HepG2 (cell line): ENCODE measurements around the gene PSMB4. TPM values are rescaled to one million over a fixed set of nuclear protein-coding genes. Genes with fewer than 3 reads are reported as not detected.

Source experiments
- ATAC-seq: fragments of 200-7000 bp; cut with Tn5 transposase; 3 replicates; pipeline ENCODE4 v1.9.1; 2020; ENCODE audit warnings: mild to moderate bottlenecking, moderate library complexity
- BruUV-seq: library from RNA; stranded (reverse); fragments of 400-500 nt; replicated peaks from 2 replicates; lab custom pipeline; 2021; lab: Mats Ljungman, UMichigan
- CTCF ChIA-PET: fragments of 300-600 bp; formaldehyde crosslinking; extraction: SDS; loops from one replicate; lab custom pipeline; 2021; ENCODE audit warnings: low total read pairs, inconsistent platforms, low intra/inter-chr PET ratio; lab: Yijun Ruan, JAX
- POLR2A ChIA-PET: fragments of 350-600 bp; sonication (Branson Sonifier 250); formaldehyde crosslinking; loops from one replicate; lab custom pipeline; 2020; ENCODE audit warnings: antibody characterized with exemption, inconsistent platforms; lab: Yijun Ruan, JAX
- DNase-seq: peaks from one replicate; pipeline ENCODE4 v3.0.0-alpha.2; 2015; ENCODE audit warnings: low spot score
- FAIRE-seq: peaks from 3 replicates; lab custom pipeline; 2011; peaks lifted over from hg19 to GRCh38; lab: Jason Lieb, UNC
- H2AFZ ChIP-seq: one replicate; pipeline ENCODE4 v1.6.1; 2011; ENCODE audit warnings: low read length, inconsistent platforms
- H3K27ac ChIP-seq: fragments of 300-600 bp; 3 replicates; pipeline ENCODE4 v1.8.0; 2011; ENCODE audit warnings: mixed run types, mild to moderate bottlenecking, mixed read lengths, low read length, inconsistent platforms; ENCODE audit not compliant: insufficient read depth; ENCODE audit errors: extremely low read length
- H3K27me3 ChIP-seq, 2 experiments: fragments of 200-600 bp in 1 of 2; 2 replicates in 1 of 2; 3 replicates in 1 of 2; pipeline versions ENCODE4 v1.6.0 to v1.8.0; 2011; ENCODE audit warnings: low read length in 2 of 2, mild to moderate bottlenecking in 2 of 2, moderate library complexity in 2 of 2, inconsistent platforms in 1 of 2; ENCODE audit not compliant: insufficient read depth in 2 of 2, control insufficient read depth in 1 of 2
- H3K36me3 ChIP-seq, 2 experiments: fragments of 200-600 bp in 1 of 2; replicated peaks in 1 of 2; 2 replicates in 1 of 2; 3 replicates in 1 of 2; pipeline versions ENCODE4 v1.5.1 to v1.8.0; 2011; ENCODE audit warnings: low read length in 2 of 2, inconsistent platforms in 1 of 2; ENCODE audit not compliant: insufficient read depth in 2 of 2, control insufficient read depth in 1 of 2
- H3K4me1 ChIP-seq: 2 replicates; pipeline ENCODE4 v1.5.1; 2012; ENCODE audit warnings: low read length, inconsistent platforms; ENCODE audit not compliant: insufficient read depth
- H3K4me2 ChIP-seq: 2 replicates; pipeline ENCODE4 v1.6.0; 2011; ENCODE audit warnings: low read depth, low read length, inconsistent platforms
- H3K4me3 ChIP-seq, 3 experiments: fragments of 200-600 bp in 1 of 3; sonication (generic), shearing (Covaris generic) in 1 of 3; replicated peaks in 1 of 3; 2 replicates each; pipeline ENCODE4 v1.5.1; 2011 to 2016; ENCODE audit warnings: low read length in 3 of 3, inconsistent platforms in 2 of 3, low read depth in 2 of 3, mild to moderate bottlenecking in 2 of 3, control low read depth in 1 of 3, mixed read lengths in 1 of 3; ENCODE audit not compliant: insufficient read depth in 1 of 3
- H3K79me2 ChIP-seq: one replicate; pipeline ENCODE4 v1.6.1; 2011; ENCODE audit warnings: low read length, inconsistent platforms; ENCODE audit not compliant: insufficient read depth
- H3K9ac ChIP-seq: 2 replicates; pipeline ENCODE4 v1.6.0; 2011; ENCODE audit warnings: mild to moderate bottlenecking, low read depth, low read length, inconsistent platforms; ENCODE audit not compliant: insufficient read depth
- H3K9me3 ChIP-seq: 2 replicates; pipeline ENCODE4 v1.5.1; 2012; ENCODE audit warnings: mild to moderate bottlenecking, low read length
- H4K20me1 ChIP-seq: 2 replicates; pipeline ENCODE4 v1.6.0; 2011; ENCODE audit warnings: inconsistent platforms, mild to moderate bottlenecking, low read length, moderate library complexity; ENCODE audit not compliant: insufficient read depth
- FOSL2 ChIP-seq: sonication (generic); formaldehyde crosslinking; IDR thresholded peaks from 2 replicates; pipeline ENCODE4 v1.4.0; 2020; ENCODE audit warnings: missing genetic modification reagents
- KLF13 ChIP-seq: sonication (generic); formaldehyde crosslinking; IDR thresholded peaks from 2 replicates; pipeline ENCODE4 v1.4.0; 2020; ENCODE audit warnings: mild to moderate bottlenecking, missing genetic modification reagents
- RAD21 ChIP-seq: fragments of 450-650 bp; formaldehyde crosslinking; IDR thresholded peaks from 2 replicates; pipeline ENCODE4 v1.5.0; 2020; ENCODE audit warnings: mild to moderate bottlenecking
- SNAPC2 ChIP-seq: sonication (generic); formaldehyde crosslinking; IDR thresholded peaks from 2 replicates; pipeline ENCODE4 v1.8.1; 2022; ENCODE audit warnings: mild to moderate bottlenecking, missing genetic modification reagents
- STAG1 ChIP-seq: sonication (generic); formaldehyde crosslinking; IDR thresholded peaks from 2 replicates; pipeline ENCODE4 v1.4.0; 2020; ENCODE audit warnings: missing genetic modification reagents
- XRCC5 ChIP-seq: fragments of 200-400 bp; formaldehyde crosslinking; optimal IDR thresholded peaks from 2 replicates; pipeline ENCODE3; 2017; ENCODE audit warnings: mild to moderate bottlenecking, low read length
- ZBTB44 ChIP-seq: sonication (generic); formaldehyde crosslinking; IDR thresholded peaks from 2 replicates; pipeline ENCODE4 v1.4.0; 2020; ENCODE audit warnings: missing genetic modification reagents
- ZNF263 ChIP-seq: sonication (generic); formaldehyde crosslinking; IDR thresholded peaks from 2 replicates; pipeline ENCODE4 v1.4.0; 2020; ENCODE audit warnings: missing genetic modification reagents
- ZNF652 ChIP-seq: IDR thresholded peaks from 2 replicates; pipeline ENCODE4 v1.6.1; 2016; ENCODE audit warnings: low read depth, borderline replicate concordance
- ZNF768 ChIP-seq: sonication (generic); formaldehyde crosslinking; IDR thresholded peaks from 2 replicates; pipeline ENCODE4 v1.4.0; 2020; ENCODE audit warnings: missing genetic modification reagents
- WGBS: methylation state at CpG from one replicate; pipeline ENCODE4 v1.1.6; 2017; ENCODE audit warnings: low lambda C conversion rate; 5-methylcytosine and 5-hydroxymethylcytosine counted together
- in situ Hi-C: cut with HindIII; loops from 2 replicates; pipeline ENCODE4 v1.10.0; 2017; ENCODE audit warnings: low pct_unique_long_range_greater_than_20kb; ENCODE audit not compliant: extremely low pct_ligation_motif_present
- intact Hi-C: fragments of 100-400 bp; cut with micrococcal nuclease; formaldehyde crosslinking; loops from one replicate; pipeline ENCODE4 v1.10.0; 2022; ENCODE audit not compliant: unreplicated experiment
- polyA plus RNA-seq, 8 experiments: library from polyadenylated mRNA; depleted of rRNA in 3 of 8; stranded (reverse) in 7 of 8; unstranded in 1 of 8; fragments of >200 nt; fragmentation: Illumina TruSeq in 4 of 8; extraction: Trizol in 4 of 8; gene quantifications; 2 replicates each; pipeline versions ENCODE4 v1.2.1 to v1.2.3, GENCODE V29; 2011 to 2016; ENCODE audit warnings: low read depth in 4 of 8, missing spikeins in 1 of 8, mixed read lengths in 1 of 8; ENCODE audit not compliant: insufficient read depth in 1 of 8
- total RNA-seq, 5 experiments: library from RNA; depleted of rRNA; stranded (reverse); fragments of >200 nt; fragmentation: Illumina TruSeq; extraction: Trizol; gene quantifications; 2 replicates each; pipeline ENCODE4 v1.2.3, GENCODE V29; 2016; ENCODE audit warnings: low read depth in 1 of 5
- TF ChIP-seq, protein P1 (sequence below): sonication (generic); formaldehyde crosslinking; IDR thresholded peaks from 2 replicates; pipeline ENCODE4 v1.5.0; 2020; ENCODE audit warnings: mild to moderate bottlenecking, missing genetic modification reagents, moderate library complexity
- TF ChIP-seq, protein P2 (sequence below): sonication (generic); formaldehyde crosslinking; IDR thresholded peaks from 2 replicates; pipeline ENCODE4 v1.4.0; 2020; ENCODE audit warnings: missing genetic modification reagents, borderline replicate concordance
- TF ChIP-seq, protein P3 (sequence below): IDR thresholded peaks from 2 replicates; pipeline ENCODE4 v1.6.1; 2012; ENCODE audit warnings: low read depth, low read length, improper control_type of control experiment

Gene PSMB4
- total and polyA plus RNA-seq, 2 of the 13 experiments (the other 11 are each of a cell fraction or from before 2014, with no cell fraction given), result 336 to 383 TPM

DNA sequence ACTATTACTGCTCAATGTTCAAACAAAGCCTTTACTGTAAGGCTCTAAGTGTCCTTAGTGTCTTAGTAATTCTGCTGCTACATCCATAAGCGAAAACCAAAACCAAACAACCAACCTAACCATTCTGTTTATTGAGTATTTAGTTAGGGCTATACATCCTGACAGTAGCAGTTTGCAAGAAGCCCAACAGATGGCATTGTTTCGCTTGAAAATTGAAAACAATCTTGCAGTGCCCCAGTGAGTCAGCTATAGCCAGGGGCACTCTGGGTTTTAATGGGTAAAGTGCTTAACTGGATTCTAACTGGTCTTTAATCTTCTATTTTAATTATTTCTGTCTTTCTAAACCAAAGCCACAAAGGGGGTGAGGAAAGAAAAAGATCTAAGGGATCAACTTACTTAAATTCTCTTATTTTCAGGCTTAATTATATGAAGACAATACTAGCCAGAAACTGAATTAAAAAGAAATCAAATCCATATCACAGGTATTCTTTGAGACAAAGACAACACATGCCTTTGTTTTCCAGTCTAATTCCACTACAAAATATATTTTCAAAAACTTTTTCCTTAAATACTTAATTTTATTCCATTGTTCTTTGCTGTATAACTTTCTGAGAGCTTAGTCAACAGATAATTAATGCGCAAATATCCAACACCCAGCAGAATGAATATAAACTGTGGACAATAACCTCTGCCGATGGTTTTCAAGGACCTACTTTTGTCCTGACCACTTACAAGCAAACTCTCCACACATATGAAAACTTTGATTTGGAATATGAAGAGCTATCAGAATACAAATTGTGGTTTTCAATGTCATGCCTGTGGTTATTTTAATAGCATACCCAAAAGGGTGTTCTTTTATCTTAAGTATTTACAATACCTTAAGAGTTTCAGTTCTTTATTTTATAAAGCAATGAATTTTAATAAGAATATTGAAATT, 44.7 kb downstream of the PSMB4 start:
- in situ Hi-C loops, result no loop called here
- BruUV-seq, result no TSS peak
- H3K27me3 ChIP-seq, result no peaks in the 10 kb centered on the region
- H3K36me3 ChIP-seq, result peaks cover 1 to 26% of the 10 kb centered on the region in 2 experiments; a peak in 4 of 5 replicates
- peaks cover 91% of the 10 kb centered on the region for H3K79me2 ChIP-seq
- CTCF ChIA-PET, result interaction anchor here (1.4 kb wide), 1 partner anchor 90 kb away, joined by 8 read pairs; no protein-coding TSS in a partner anchor
- peaks cover 49% of the 10 kb centered on the region for H4K20me1 ChIP-seq
- no peak overlapping the region for H2AFZ ChIP-seq
- DNase-seq (peak; percentile 69), ATAC-seq (peak; percentile 93), FAIRE-seq (peak; percentile 90)
- H3K4me3 ChIP-seq, result no peak overlapping the region
- peak overlapping the region; percentile 11 for H3K27ac ChIP-seq
- no peak overlapping the region for H3K4me2 ChIP-seq
- intact Hi-C loops, result loop anchor here (2.0 to 10.0 kb wide), 4 partner anchors 91 to 391 kb away; partner anchors contain the start of genes C2CD4D and RORC
- POLR2A ChIA-PET, result no interaction called here
- H3K9me3 ChIP-seq, result no peaks in the 10 kb centered on the region
- H3K4me1 ChIP-seq, result no peaks in the 10 kb centered on the region
- WGBS, result 43% methylated on average over 4 of the region's 4 CpGs
- no peak overlapping the region for H3K9ac ChIP-seq
- TF ChIP-seq FOSL2, result peak; percentile 66
- TF ChIP-seq ZBTB44 (CRISPR knock-in tag), result no peak
- no peak for TF ChIP-seq ZNF768
- peak; percentile 71 for TF ChIP-seq STAG1
- 0 out of 2 replicates have a peak, but pooled peaks have one; percentile 29 for TF ChIP-seq ZNF652 (CRISPR knock-in tag)
- TF ChIP-seq ZNF263, result no peak
- TF ChIP-seq, protein P1, sequence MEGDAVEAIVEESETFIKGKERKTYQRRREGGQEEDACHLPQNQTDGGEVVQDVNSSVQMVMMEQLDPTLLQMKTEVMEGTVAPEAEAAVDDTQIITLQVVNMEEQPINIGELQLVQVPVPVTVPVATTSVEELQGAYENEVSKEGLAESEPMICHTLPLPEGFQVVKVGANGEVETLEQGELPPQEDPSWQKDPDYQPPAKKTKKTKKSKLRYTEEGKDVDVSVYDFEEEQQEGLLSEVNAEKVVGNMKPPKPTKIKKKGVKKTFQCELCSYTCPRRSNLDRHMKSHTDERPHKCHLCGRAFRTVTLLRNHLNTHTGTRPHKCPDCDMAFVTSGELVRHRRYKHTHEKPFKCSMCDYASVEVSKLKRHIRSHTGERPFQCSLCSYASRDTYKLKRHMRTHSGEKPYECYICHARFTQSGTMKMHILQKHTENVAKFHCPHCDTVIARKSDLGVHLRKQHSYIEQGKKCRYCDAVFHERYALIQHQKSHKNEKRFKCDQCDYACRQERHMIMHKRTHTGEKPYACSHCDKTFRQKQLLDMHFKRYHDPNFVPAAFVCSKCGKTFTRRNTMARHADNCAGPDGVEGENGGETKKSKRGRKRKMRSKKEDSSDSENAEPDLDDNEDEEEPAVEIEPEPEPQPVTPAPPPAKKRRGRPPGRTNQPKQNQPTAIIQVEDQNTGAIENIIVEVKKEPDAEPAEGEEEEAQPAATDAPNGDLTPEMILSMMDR (CRISPR knock-in tag), result peak; percentile 73
- TF ChIP-seq XRCC5, result peak; percentile 37
- peak; percentile 60; the same call in 1 of the 2 replicates for TF ChIP-seq RAD21 (CRISPR knock-in tag)
- TF ChIP-seq, protein P2, sequence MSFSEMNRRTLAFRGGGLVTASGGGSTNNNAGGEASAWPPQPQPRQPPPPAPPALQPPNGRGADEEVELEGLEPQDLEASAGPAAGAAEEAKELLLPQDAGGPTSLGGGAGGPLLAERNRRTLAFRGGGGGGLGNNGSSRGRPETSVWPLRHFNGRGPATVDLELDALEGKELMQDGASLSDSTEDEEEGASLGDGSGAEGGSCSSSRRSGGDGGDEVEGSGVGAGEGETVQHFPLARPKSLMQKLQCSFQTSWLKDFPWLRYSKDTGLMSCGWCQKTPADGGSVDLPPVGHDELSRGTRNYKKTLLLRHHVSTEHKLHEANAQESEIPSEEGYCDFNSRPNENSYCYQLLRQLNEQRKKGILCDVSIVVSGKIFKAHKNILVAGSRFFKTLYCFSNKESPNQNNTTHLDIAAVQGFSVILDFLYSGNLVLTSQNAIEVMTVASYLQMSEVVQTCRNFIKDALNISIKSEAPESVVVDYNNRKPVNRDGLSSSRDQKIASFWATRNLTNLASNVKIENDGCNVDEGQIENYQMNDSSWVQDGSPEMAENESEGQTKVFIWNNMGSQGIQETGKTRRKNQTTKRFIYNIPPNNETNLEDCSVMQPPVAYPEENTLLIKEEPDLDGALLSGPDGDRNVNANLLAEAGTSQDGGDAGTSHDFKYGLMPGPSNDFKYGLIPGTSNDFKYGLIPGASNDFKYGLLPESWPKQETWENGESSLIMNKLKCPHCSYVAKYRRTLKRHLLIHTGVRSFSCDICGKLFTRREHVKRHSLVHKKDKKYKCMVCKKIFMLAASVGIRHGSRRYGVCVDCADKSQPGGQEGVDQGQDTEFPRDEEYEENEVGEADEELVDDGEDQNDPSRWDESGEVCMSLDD (CRISPR knock-in tag), result no peak
- no peak for TF ChIP-seq KLF13 (CRISPR knock-in tag)
- TF ChIP-seq, protein P3, sequence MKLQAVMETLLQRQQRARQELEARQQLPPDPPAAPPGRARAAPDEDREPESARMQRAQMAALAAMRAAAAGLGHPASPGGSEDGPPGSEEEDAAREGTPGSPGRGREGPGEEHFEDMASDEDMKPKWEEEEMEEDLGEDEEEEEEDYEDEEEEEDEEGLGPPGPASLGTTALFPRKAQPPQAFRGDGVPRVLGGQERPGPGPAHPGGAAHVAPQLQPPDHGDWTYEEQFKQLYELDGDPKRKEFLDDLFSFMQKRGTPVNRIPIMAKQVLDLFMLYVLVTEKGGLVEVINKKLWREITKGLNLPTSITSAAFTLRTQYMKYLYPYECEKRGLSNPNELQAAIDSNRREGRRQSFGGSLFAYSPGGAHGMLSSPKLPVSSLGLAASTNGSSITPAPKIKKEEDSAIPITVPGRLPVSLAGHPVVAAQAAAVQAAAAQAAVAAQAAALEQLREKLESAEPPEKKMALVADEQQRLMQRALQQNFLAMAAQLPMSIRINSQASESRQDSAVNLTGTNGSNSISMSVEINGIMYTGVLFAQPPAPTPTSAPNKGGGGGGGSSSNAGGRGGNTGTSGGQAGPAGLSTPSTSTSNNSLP, result peak; percentile 15; the same call in 1 of the 2 replicates
- no peak for TF ChIP-seq SNAPC2
